ENCODE data around the gene USP46. TPM values are rescaled to one million over a fixed set of nuclear protein-coding genes. Genes with fewer than 3 reads are reported as not detected.

Gene USP46
- total and polyA plus RNA-seq, 2 of the 13 experiments (the other 11 are each of a cell fraction or from before 2014, with no cell fraction given) = 4.7 to 17.4 TPM

DNA sequence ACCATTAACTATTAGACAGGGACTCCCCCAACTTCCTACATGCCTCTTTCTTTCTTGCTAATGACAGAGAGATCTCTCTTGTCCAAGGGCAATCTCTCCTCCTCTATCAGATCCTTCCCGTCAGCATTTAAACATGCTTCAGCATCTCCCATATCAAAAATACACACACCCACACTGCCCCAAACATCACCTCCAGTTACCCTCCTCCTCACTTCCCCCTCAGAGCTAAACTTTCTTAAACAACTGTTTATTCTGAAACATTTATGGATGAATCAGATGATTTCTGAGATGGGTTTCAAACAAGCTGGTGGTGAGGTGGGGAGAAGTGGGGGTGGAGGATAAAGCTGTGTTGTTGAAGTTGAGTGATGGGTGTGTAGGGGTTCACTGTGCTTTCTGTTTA is 23.5 kb downstream of the USP46 start:
- FAIRE-seq (no peak), ATAC-seq (no peak), DNase-seq (ENCODE audit: low spot score) (no peak)
- Histone ChIP-seq H3K4me3 (replicated peaks in 1 of 3; ENCODE audit: insufficient read depth in 1 of 3, low read depth in 2 of 3, low read length in 3 of 3) (no peak overlapping the region), H3K9me3 (ENCODE audit: low read length) (no peaks in the 10 kb centered on the region), H3K79me2 (ENCODE audit: insufficient read depth, low read length) (peaks cover 14% of the 10 kb centered on the region), H3K4me1 (ENCODE audit: insufficient read depth, low read length) (no peaks in the 10 kb centered on the region), H4K20me1 (ENCODE audit: insufficient read depth, low read length) (no peaks in the 10 kb centered on the region), H3K36me3 (replicated peaks in 1 of 2; ENCODE audit: control insufficient read depth in 1 of 2, insufficient read depth in 2 of 2, low read length in 2 of 2) (no peaks in the 10 kb centered on the region), H3K9ac (ENCODE audit: insufficient read depth, low read depth, low read length) (no peak overlapping the region), H3K4me2 (ENCODE audit: low read depth, low read length) (no peak overlapping the region), H3K27ac (ENCODE audit: extremely low read length, insufficient read depth, low read length) (no peak overlapping the region), H2AFZ (ENCODE audit: low read length) (no peak overlapping the region), H3K27me3 (ENCODE audit: control insufficient read depth in 1 of 2, insufficient read depth in 2 of 2, low read length in 2 of 2) (no peaks in the 10 kb centered on the region)
- no TSS peak for BruUV-seq (replicated peaks)
- ChIA-PET POLR2A (no interaction called here), CTCF (ENCODE audit: low intra/inter-chr PET ratio, low total read pairs) (no interaction called here)
- in situ Hi-C loops (cut with HindIII; ENCODE audit: extremely low pct_ligation_motif_present, low pct_unique_long_range_greater_than_20kb) = no loop called here
- TF ChIP-seq EZH2 (conservative IDR thresholded peaks at IDR 0.05; ENCODE audit: low read depth, low read length) = no peak
- TF ChIP-seq, protein P1, sequence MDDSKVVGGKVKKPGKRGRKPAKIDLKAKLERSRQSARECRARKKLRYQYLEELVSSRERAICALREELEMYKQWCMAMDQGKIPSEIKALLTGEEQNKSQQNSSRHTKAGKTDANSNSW (CRISPR knock-in tag; IDR thresholded peaks at IDR 0.05; ENCODE audit: borderline replicate concordance) = no peak
- 90% methylated on average over 1 of the region's 1 CpG for WGBS (ENCODE audit: low lambda C conversion rate)
- intact Hi-C loops (cut with micrococcal nuclease; ENCODE audit: unreplicated experiment) = no loop called here

DNA sequence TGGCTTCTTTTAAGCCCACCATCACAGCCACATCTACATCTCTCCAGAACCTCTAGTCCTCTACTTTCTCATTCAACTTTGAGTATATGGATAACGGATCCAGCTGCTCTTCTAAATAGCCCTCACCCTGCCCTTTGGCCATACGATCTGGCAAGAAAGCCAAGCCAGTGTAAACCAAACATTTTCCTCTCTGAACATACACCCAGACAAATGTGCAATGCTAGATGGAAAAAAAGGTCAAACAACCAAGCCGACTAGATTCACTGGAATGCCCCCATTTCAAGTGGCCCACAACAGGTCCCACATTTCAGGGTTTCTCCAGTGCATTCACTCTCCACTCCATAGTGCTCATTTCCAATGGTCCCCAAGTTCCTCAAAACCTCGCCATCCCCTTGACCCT is 24.0 kb downstream of the USP46 start:
- no peaks in the 10 kb centered on the region for H3K4me1 ChIP-seq (ENCODE audit: insufficient read depth, low read length)
- H2AFZ ChIP-seq (ENCODE audit: low read length) = no peak overlapping the region
- in situ Hi-C loops (cut with HindIII; ENCODE audit: extremely low pct_ligation_motif_present, low pct_unique_long_range_greater_than_20kb) = no loop called here
- H3K4me3 ChIP-seq (replicated peaks in 1 of 3; ENCODE audit: insufficient read depth in 1 of 3, low read depth in 2 of 3, low read length in 3 of 3) = no peak overlapping the region
- no peak for ATAC-seq
- H3K9ac ChIP-seq (ENCODE audit: insufficient read depth, low read depth, low read length) = no peak overlapping the region
- BruUV-seq (replicated peaks) = no TSS peak
- H3K4me2 ChIP-seq (ENCODE audit: low read depth, low read length) = no peak overlapping the region
- WGBS (ENCODE audit: low lambda C conversion rate) = 82% methylated on average over 4 of the region's 4 CpGs
- POLR2A ChIA-PET = no interaction called here
- CTCF ChIA-PET (ENCODE audit: low intra/inter-chr PET ratio, low total read pairs) = no interaction called here
- H3K27me3 ChIP-seq (ENCODE audit: control insufficient read depth in 1 of 2, insufficient read depth in 2 of 2, low read length in 2 of 2) = no peaks in the 10 kb centered on the region
- H3K27ac ChIP-seq (ENCODE audit: extremely low read length, insufficient read depth, low read length) = no peak overlapping the region
- no peaks in the 10 kb centered on the region for H3K36me3 ChIP-seq (replicated peaks in 1 of 2; ENCODE audit: control insufficient read depth in 1 of 2, insufficient read depth in 2 of 2, low read length in 2 of 2)
- H4K20me1 ChIP-seq (ENCODE audit: insufficient read depth, low read length) = no peaks in the 10 kb centered on the region
- H3K9me3 ChIP-seq (ENCODE audit: low read length) = no peaks in the 10 kb centered on the region
- no peak for DNase-seq (ENCODE audit: low spot score)
- H3K79me2 ChIP-seq (ENCODE audit: insufficient read depth, low read length) = peaks cover 13% of the 10 kb centered on the region
- FAIRE-seq = no peak
- intact Hi-C loops (cut with micrococcal nuclease; ENCODE audit: unreplicated experiment) = no loop called here
- TF ChIP-seq JUNB (CRISPR knock-in tag; IDR thresholded peaks at IDR 0.05; ENCODE audit: borderline replicate concordance) (no peak), TAF1 (CRISPR knock-in tag; IDR thresholded peaks at IDR 0.05) (no peak), RFX1 (IDR thresholded peaks at IDR 0.05) (no peak), FOXP1 (IDR thresholded peaks at IDR 0.05) (no peak), FOXP1 (CRISPR knock-in tag; IDR thresholded peaks at IDR 0.05) (no peak), TEAD2 (CRISPR knock-in tag; IDR thresholded peaks at IDR 0.05) (no peak), PLRG1 (conservative IDR thresholded peaks at IDR 0.05) (no peak), ZNF326 (CRISPR knock-in tag; IDR thresholded peaks at IDR 0.05; ENCODE audit: borderline replicate concordance) (no peak), ZNF773 (CRISPR knock-in tag; IDR thresholded peaks at IDR 0.05; ENCODE audit: borderline replicate concordance) (no peak), HNRNPK (IDR thresholded peaks at IDR 0.05; ENCODE audit: low read depth, low read length, poor library complexity, severe bottlenecking) (no peak), HOXA7 (CRISPR knock-in tag; IDR thresholded peaks at IDR 0.05) (no peak)
- TF ChIP-seq, protein P2, sequence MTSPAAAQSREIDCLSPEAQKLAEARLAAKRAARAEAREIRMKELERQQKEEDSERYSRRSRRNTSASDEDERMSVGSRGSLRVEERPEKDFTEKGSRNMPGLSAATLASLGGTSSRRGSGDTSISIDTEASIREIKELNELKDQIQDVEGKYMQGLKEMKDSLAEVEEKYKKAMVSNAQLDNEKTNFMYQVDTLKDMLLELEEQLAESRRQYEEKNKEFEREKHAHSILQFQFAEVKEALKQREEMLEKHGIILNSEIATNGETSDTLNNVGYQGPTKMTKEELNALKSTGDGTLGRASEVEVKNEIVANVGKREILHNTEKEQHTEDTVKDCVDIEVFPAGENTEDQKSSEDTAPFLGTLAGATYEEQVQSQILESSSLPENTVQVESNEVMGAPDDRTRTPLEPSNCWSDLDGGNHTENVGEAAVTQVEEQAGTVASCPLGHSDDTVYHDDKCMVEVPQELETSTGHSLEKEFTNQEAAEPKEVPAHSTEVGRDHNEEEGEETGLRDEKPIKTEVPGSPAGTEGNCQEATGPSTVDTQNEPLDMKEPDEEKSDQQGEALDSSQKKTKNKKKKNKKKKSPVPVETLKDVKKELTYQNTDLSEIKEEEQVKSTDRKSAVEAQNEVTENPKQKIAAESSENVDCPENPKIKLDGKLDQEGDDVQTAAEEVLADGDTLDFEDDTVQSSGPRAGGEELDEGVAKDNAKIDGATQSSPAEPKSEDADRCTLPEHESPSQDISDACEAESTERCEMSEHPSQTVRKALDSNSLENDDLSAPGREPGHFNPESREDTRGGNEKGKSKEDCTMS (CRISPR knock-in tag; conservative IDR thresholded peaks at IDR 0.05) = no peak
- TF ChIP-seq, protein P3, sequence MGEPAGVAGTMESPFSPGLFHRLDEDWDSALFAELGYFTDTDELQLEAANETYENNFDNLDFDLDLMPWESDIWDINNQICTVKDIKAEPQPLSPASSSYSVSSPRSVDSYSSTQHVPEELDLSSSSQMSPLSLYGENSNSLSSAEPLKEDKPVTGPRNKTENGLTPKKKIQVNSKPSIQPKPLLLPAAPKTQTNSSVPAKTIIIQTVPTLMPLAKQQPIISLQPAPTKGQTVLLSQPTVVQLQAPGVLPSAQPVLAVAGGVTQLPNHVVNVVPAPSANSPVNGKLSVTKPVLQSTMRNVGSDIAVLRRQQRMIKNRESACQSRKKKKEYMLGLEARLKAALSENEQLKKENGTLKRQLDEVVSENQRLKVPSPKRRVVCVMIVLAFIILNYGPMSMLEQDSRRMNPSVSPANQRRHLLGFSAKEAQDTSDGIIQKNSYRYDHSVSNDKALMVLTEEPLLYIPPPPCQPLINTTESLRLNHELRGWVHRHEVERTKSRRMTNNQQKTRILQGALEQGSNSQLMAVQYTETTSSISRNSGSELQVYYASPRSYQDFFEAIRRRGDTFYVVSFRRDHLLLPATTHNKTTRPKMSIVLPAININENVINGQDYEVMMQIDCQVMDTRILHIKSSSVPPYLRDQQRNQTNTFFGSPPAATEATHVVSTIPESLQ (CRISPR knock-in tag; conservative IDR thresholded peaks at IDR 0.05) = no peak

Data from HepG2 (cell line).